Transverse colon (tissue), 4 donors: ENCODE measurements around the gene CHD6. TPM values are rescaled to one million over a fixed set of nuclear protein-coding genes. Genes with fewer than 3 reads are reported as not detected.

Experiments used
- DNase-seq: peaks from one replicate; pipeline ENCODE4 v3.0.0-alpha.2; 2019
- H3K27ac ChIP-seq, 4 donors: fragments of 200-600 bp; sonication (generic); 2 replicates each; pipeline ENCODE4 v1.5.1; 2016 to 2018; ENCODE audit warnings: inconsistent platforms in 4 of 4
- H3K27me3 ChIP-seq: fragments of 200-600 bp; sonication (generic); 2 replicates; pipeline ENCODE4 v1.5.1; 2017; ENCODE audit warnings: inconsistent platforms
- H3K36me3 ChIP-seq, 4 donors: fragments of 200-600 bp; sonication (generic); 2 replicates each; pipeline ENCODE4 v1.5.1; 2017 to 2019; ENCODE audit warnings: inconsistent platforms in 4 of 4
- H3K4me1 ChIP-seq, 4 donors: fragments of 200-600 bp; sonication (generic); 2 replicates each; pipeline ENCODE4 v1.5.1; 2017 to 2020; ENCODE audit warnings: inconsistent platforms in 4 of 4
- H3K4me3 ChIP-seq, 4 donors: fragments of 200-600 bp; sonication (generic); 1 replicate in 1 of 4; 2 replicates in 3 of 4; pipeline versions ENCODE4 v1.5.1 to v1.6.1; 2017 to 2019; ENCODE audit warnings: inconsistent platforms in 4 of 4
- H3K9me3 ChIP-seq, 2 donors: fragments of 200-600 bp; sonication (generic); 2 replicates each; pipeline ENCODE4 v1.5.1; 2017 to 2019; ENCODE audit warnings: inconsistent platforms in 2 of 2
- CTCF ChIP-seq, 5 experiments: fragments of 200-600 bp in 3 of 5; fragments of 450-650 bp in 2 of 5; sonication (generic) in 3 of 5; IDR thresholded peaks; 1 replicate in 2 of 5; 2 replicates in 3 of 5; pipeline ENCODE4 v1.5.1; 2016 to 2017; ENCODE audit warnings: antibody characterized with exemption in 5 of 5, inconsistent platforms in 3 of 5, mild to moderate bottlenecking in 2 of 5, moderate library complexity in 1 of 5
- EP300 ChIP-seq: sonication (generic); formaldehyde crosslinking; IDR thresholded peaks from one replicate; pipeline ENCODE4 v1.6.1; 2017; ENCODE audit warnings: antibody characterized with exemption, low read depth
- POLR2A ChIP-seq: fragments of 450-650 bp; IDR thresholded peaks from one replicate; pipeline ENCODE4 v1.6.1; 2016; ENCODE audit warnings: antibody characterized with exemption, mild to moderate bottlenecking, moderate library complexity
- POLR2AphosphoS5 ChIP-seq, 3 donors: sonication (generic); formaldehyde crosslinking; IDR thresholded peaks; one replicate each; pipeline ENCODE4 v1.6.1; 2016; ENCODE audit warnings: antibody characterized with exemption in 3 of 3
- WGBS, 2 donors: methylation state at CpG; one replicate each; pipeline ENCODE4 v1.1.5; 2018; ENCODE audit warnings: low coverage in 1 of 2; 5-methylcytosine and 5-hydroxymethylcytosine counted together
- in situ Hi-C, 4 donors: fragments of 200-750 bp; cut with MboI; loops; one replicate each; pipeline versions ENCODE4 v1.15.0 to v1.15.1; 2017; ENCODE audit warnings: low sequenced_read_pairs in 3 of 4, low pct_ligation_motif_present in 1 of 4, low pct_unique_long_range_greater_than_20kb in 1 of 4
- intact Hi-C: fragments of 100-400 bp; cut with DNase I; formaldehyde crosslinking; loops from one replicate; pipeline ENCODE4 v1.15.1; 2023; ENCODE audit warnings: low total_unique reads
- total RNA-seq, 4 donors: library from RNA; depleted of rRNA; stranded (reverse); fragments of >200 nt; gene quantifications; one replicate each; pipeline ENCODE4 v1.1.0, GENCODE V29; 2016

Gene CHD6
- total RNA-seq, 4 donors from 2014 or later, result 27.3 to 42.1 (median 27.9) TPM

- Histone ChIP-seq H3K4me3 (no peak overlapping the region), H3K9me3 (no peaks in the 10 kb centered on the region), H3K4me1 (no peaks in the 10 kb centered on the region), H3K27me3 (no peaks in the 10 kb centered on the region), H3K36me3 (no peaks in the 10 kb centered on the region), H3K27ac (no peak overlapping the region)
- DNase-seq, result no peak
- TF ChIP-seq POLR2A, result no peak
- TF ChIP-seq CTCF (IDR thresholded peaks at IDR 0.05), result no peak
- TF ChIP-seq POLR2AphosphoS5 (IDR thresholded peaks at IDR 0.05), result no peak
- no peak for TF ChIP-seq EP300
- WGBS, 2 donors, result 88% methylated on average over 5 of the region's 5 CpGs; no CpG with 5 or more reads in 1 of the 2 donors
- in situ Hi-C loops (no loop called here), intact Hi-C loops (no loop called here)
Observed at GRCh38 chr20:41376349-41376748, 241.8 kb downstream of the CHD6 start.

GRCh38 chr20:41375846-41376245, 242.3 kb downstream of the CHD6 start:
- no peak overlapping the region for H3K27ac ChIP-seq
- TF ChIP-seq POLR2A, result no peak
- TF ChIP-seq CTCF (IDR thresholded peaks at IDR 0.05), result no peak
- TF ChIP-seq POLR2AphosphoS5 (IDR thresholded peaks at IDR 0.05), result no peak
- no peak for TF ChIP-seq EP300
- intact Hi-C loops, result no loop called here
- no peaks in the 10 kb centered on the region for H3K27me3 ChIP-seq
- no peak overlapping the region for H3K4me3 ChIP-seq
- in situ Hi-C loops, result no loop called here
- DNase-seq, result no peak
- H3K4me1 ChIP-seq, result no peaks in the 10 kb centered on the region
- H3K36me3 ChIP-seq, result no peaks in the 10 kb centered on the region
- WGBS, 2 donors, result 77 to 80% methylated on average over 1 to 9 of the region's 9 CpGs
- H3K9me3 ChIP-seq, result no peaks in the 10 kb centered on the region

GRCh38 chr20:41373931-41374920, 244.0 kb downstream of the CHD6 start:
- intact Hi-C loops (no loop called here), in situ Hi-C loops (no loop called here)
- Histone ChIP-seq H3K4me3 (no peak overlapping the region), H3K36me3 (no peaks in the 10 kb centered on the region), H3K9me3 (no peaks in the 10 kb centered on the region), H3K27ac (no peak overlapping the region), H3K4me1 (no peaks in the 10 kb centered on the region), H3K27me3 (peaks cover 2% of the 10 kb centered on the region)
- no peak for TF ChIP-seq EP300
- no peak for TF ChIP-seq POLR2AphosphoS5 (IDR thresholded peaks at IDR 0.05)
- TF ChIP-seq POLR2A, result no peak
- TF ChIP-seq CTCF (IDR thresholded peaks at IDR 0.05), result no peak
- no peak for DNase-seq
- WGBS, 2 donors, result 79 to 86% methylated on average over 1 to 9 of the region's 9 CpGs

- TF ChIP-seq POLR2AphosphoS5 (IDR thresholded peaks at IDR 0.05), result no peak
- no peak for TF ChIP-seq POLR2A
- no peak for TF ChIP-seq CTCF (IDR thresholded peaks at IDR 0.05)
- no peak for TF ChIP-seq EP300
- Histone ChIP-seq H3K9me3 (no peaks in the 10 kb centered on the region), H3K27ac (no peak overlapping the region), H3K4me3 (no peak overlapping the region), H3K36me3 (no peaks in the 10 kb centered on the region), H3K27me3 (peaks cover 9% of the 10 kb centered on the region), H3K4me1 (no peaks in the 10 kb centered on the region)
- WGBS, 2 donors, result 75 to 100% methylated on average over 3 to 11 of the region's 11 CpGs
- in situ Hi-C loops (no loop called here), intact Hi-C loops (no loop called here)
- DNase-seq, result no peak
Observed at GRCh38 chr20:41373251-41373783, 244.9 kb downstream of the CHD6 start.
